ENCODE measurements around the gene SNX5.

The SNX5 gene

DNA sequence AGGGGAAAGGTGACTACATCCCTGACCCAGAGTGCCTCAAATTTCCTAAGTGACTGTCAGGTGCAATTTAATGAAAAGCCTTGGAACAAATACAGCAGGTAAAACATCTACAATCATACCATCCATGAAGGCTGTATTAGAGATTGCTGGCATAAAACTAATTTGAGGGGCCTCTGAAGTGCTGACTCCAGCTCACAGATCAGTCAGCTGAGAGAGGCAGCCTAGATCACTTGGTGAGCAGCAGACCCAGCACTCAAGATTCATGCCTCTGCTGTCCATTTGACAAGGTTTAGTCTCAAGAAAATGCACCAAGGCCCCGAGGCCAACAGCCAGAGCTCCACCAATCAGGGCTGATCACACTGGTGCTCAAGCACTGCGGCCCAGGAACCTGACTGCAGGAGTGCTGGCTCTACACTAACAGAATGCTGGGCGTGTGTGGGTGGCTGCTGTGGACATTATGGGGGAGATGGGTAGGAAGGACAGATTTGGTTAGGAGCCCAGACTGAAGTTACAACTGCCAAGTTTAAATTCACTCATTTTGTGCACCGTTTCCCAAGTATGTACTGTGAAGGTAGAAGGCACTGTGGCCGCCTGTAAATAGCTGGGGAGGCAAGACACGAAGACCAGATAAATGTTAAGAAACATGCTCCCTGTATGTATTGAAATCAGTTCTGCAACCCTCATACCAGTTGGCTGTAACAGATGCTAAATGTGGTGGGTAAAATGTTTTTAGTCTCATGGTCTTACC, 28.2 kb downstream of the SNX5 start:
- no peak for DNase-seq (ENCODE audit: low read depth)

DNA sequence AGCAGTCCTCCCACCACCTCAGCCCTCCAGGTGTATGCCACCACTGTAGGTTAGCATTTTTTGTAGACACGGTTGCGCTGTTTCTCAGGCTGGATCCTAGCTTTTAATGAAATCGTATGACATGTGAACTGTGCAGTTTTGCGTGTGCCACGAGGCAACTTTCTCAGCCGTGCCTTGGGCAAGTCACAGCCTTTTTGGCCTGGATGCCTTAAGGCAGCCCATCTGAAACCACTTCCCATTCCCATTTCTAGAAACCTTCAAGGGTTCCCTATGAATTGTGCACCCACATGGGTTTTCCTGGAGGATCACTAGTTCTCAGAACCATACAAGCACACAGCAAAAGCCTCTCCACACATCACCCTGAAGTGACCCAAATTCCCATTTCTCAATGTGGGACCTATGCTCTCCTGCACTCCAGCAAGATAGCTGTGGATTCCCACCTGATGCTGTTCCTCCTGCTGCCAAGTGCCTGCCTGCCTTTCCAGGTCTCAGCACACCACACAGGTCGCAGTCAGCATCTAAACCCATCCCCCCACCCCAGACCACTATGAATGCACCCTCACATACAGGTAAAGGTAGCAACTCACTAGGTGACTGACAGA, 28.9 kb downstream of the SNX5 start:
- no peak for DNase-seq (ENCODE audit: low read depth)

DNA sequence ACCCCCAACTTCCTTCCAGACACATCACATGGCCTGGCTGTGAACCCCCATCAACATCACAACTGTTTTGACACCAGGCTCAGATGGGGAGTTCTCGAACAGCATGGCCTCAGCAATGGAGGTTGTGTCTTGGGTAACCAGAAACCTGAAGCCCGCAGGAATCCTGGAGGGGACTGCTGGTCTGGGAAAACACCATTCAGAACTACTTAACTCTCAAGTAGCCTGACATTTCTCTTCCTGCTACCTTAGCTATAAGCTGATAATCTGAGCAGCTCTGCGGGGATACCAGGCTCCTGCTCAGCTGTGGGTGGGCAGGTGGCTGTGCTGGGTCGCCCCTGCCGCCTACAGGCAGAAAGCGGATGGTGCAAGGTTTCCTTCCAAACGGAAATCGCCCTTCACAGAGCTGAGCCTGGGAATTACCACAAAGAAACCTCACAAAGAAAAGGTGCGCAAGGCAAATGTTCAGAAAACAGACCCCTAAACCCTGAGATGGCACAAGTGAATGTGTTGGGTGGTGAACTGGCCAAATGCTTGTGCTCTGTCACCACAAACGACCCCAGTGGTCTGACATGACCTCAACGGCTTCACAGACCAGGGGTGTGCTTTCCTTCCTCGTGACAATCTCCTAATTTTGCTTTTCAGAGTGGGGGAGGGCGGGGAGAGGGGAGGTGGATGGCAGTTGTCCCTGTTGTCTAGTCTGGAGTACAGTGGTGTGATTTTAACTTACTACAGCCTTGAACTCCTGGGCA, 29.5 kb downstream of the SNX5 start:
- DNase-seq (ENCODE audit: low read depth), result no peak

DNA sequence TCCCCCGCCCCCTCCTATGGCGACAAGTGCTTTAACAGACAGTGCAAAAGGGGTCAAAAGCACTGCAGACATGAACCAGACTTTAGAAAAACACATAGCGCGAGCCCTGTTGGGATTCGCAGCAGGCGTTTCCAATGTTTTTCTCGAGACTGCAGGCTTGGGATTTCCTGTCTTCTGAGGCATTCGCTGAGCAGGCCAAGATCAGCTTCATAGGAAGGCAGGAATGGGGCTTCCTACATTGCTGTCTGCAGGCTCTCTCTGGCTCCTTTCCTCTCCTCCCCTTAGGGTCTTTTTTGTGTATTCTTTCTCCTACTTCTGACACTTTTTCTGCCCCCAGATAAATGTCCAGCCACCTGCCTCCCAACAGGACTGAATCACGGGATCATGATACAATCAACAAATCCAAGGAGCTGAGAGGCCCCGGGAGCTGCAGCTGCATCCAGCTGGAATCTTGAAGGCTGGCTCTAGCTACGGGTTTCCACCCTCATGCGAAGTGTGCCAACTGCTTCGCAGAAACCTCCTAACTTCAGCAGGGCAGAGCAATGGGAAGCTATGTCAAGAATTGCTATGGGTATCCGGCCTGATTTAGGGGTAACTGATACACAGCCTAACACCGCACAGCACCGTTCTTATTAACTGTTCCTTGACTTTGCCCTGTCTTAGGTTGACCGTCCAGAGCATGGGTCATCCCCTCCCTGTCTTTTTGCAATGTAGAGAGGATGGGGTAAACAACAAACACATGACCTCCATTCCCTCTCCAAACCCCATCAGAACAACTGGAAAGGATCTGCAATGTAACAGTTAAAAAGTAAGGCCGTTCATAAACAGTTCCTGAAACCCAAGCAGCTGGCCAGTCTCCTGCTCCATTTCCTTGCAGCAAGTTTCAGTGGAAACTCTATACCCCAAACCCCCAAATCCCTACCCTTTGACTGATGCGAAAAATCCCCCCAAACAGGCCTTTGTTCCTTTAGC, 31.5 kb downstream of the SNX5 start:
- no peak for DNase-seq (ENCODE audit: low read depth)

DNA sequence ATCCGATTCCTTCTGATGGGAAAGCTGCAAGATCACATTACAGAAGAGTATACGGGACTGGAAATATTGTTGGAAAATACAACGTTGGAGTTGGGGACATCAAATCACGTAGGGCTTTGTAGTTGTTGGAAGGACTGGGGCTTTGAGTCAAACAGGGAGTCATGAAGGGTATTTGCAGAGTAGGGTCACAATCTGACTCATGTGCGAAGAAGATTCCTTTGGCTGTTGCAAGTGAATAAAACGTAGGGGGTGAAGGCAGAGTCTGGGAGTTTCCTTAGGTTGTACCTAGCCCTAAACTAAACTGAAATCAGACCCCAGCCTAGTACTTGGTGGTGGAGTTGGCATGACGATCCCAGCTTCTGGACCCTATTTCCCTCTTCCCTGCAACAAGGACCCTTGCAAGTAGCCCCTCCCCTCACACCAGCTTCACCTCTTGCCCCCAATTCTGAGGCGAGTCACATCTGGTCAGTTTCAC, 32.3 kb downstream of the SNX5 start:
- DNase-seq (ENCODE audit: low read depth), result no peak

DNA sequence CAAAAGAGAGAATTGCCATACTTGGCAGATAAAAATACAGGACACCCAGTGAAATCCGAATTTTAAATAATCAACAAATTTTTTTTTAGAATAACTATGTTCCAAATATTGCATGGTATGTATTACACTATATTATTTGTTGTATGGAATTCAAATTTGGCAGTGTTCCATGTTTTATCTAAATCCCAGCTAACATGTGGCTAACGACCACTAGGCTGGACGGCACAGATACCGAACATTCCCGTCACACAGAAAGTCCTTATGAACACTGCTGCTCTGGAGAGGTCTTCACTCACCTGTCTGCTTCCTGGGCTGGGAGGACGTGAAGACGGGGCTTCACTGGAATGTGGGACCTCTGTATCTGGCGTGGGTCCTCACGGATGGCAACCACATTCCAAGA, 32.8 kb downstream of the SNX5 start:
- DNase-seq (ENCODE audit: low read depth), result no peak

DNA sequence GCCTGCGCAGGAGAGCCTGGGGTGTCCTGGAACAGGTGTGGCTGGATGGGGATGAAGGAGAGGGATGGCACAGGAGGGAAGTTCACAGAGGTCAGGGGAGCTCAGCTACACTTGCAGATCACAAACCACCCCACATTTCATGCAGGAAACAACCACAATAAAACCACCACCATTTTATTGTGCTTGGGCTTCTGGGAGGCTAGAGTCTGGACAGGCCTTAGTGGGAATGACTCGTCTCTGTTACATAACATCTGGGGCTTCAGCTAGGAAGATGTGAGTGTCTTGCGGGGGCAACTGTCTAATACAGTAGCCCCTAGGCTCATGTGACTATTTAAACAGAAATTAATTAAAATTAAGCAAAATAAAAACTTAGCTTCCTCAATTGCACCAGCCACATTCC, 33.4 kb downstream of the SNX5 start:
- no peak for DNase-seq (ENCODE audit: low read depth)

DNA sequence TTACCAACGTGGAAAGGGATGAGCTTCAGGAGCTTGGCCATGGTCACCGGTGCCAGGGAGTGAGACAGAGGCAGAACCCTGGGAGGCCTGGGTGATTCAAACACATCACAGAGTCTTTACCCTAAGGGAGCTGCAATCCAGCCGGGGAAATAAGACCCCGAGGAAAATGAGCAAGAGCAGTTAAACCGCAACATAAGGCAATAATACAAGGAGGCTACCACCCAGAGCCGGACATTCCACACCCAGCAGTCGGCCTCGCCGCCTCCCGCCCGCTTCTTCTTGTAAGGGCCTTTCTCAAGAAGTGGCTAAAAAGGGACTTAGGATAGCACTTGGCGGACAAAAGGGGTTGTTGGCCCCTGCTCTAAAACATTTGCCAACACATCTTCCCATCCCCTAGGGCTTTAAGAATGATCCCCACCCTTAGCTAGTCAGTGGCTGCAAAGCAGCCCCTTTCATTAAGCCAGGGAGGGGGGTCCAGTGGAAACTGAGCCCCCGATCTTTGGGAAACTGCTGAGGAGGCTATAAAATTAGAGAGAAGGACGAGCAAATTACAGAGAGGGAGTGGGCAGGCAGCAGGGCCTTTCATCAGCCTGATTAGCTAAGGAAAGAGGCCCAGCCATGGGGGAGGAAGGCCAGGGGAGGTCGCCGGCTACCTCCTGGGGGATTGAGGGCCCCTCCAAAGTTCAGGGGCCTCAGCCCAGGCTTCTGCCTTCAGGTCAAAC, 34.3 kb downstream of the SNX5 start:
- no peak for DNase-seq (ENCODE audit: low read depth)

DNA sequence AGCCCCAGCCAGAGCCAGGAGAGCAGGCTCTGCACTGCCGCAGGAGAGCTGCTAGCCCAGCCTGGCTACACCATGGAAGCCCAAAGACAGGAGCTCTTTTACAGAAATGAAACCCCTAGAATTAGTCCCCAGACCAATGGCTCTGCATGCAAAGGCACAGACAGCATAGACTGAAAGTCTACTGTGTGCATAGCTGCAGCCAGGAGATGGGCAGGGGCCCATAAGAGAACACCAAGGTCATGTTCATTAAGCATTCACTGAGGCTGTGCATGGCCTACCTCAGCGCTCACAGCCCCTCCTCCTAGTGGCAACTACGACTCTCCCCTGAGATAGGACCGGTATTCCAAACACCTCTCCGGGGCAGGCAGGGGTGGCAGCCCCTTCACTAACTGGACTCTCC, 34.9 kb downstream of the SNX5 start:
- DNase-seq (ENCODE audit: low read depth), result no peak

DNA sequence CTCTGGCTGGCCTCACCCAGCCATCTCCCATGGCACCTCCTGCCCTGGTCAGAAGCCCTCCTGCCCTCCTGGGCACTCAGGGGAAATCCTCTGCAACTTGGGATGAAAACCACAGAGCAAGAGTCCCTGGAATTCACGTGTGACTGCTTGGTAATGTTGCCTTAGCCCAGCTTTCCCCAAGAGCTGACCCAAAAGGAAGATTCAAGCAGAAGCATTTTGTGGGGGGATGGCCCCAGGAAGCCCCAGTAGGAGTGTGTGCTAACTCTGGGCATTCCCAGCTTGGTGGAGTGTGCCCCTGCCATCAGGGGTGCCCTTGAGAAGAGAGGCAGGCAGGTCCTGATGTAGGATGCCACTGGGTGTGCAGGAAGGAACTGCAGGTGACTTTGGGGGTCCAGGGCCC, 35.5 kb downstream of the SNX5 start:
- no peak for DNase-seq (ENCODE audit: low read depth)

DNA sequence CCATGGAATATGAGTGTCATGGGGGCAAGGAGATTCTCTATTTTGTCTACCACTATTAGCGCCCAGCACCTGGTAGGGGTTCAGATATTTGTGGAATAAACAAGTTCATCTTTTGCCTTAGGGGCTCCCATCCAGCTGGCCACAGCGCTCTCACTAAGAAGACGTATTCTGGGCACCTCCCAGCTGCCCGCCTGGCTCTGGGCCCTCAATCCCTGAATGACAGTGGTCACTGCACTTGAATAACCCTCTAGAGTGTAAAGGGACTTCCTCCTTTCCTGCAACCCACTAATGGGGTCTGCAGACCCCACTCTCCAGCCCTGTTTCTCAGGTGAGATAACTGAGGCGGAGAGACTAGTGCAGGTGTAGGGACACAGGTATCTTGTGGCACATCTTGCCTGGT, 36.2 kb downstream of the SNX5 start:
- no peak for DNase-seq (ENCODE audit: low read depth)

DNA sequence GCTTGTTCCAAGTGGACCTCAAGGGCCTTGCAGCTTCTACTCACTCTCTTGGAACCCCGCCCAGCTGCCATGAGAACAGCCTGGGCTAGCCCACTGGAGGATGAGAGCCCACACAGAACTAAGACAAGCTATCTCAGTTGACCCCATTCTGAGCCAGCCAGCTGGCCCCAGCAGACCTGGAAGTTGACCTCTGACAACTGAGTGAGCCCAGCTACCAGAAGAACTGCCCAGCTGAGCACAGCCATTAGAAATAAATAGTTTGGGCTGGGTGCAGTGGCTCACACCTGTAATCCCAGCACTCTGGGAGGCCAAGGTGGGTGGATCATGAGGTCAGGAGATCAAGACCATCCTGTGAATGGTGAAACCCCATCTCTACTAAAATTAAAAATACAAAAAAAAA, 37.1 kb downstream of the SNX5 start:
- no peak for DNase-seq (ENCODE audit: low read depth)

DNA sequence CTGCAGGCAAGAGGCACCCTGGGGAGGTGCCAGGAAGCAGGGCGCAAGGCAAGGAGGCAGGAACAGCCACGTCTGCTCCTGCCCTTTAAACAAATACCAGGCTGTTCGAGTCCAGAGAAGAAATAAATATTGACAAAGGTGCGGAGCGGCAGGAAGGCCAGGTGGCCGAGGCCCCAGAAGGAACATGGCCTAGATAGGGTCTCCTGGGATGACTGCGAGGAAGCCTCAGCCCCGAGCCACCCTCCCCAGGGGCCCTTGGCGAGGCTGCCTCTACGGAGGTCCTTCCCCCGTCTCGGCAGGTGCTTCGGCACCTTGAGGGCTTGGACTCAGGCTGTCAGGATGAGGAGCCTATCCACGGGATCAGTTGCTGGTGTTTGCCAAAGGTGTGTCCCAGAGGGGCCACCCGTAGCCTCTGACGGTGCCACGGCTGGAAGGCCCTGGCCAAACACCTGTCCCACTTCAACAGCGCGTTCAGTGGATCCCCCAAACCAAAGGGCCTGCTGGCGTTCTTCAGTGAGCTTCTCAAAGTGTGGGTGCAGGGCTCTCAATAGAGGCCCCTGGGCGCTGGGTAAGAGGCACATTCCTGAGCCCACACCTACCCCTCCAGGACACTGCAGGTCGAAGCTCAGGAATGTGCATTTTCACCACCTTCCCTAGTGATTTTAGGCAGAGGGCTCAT, 39.8 kb downstream of the SNX5 start:
- no peak for DNase-seq (ENCODE audit: low read depth)

DNA sequence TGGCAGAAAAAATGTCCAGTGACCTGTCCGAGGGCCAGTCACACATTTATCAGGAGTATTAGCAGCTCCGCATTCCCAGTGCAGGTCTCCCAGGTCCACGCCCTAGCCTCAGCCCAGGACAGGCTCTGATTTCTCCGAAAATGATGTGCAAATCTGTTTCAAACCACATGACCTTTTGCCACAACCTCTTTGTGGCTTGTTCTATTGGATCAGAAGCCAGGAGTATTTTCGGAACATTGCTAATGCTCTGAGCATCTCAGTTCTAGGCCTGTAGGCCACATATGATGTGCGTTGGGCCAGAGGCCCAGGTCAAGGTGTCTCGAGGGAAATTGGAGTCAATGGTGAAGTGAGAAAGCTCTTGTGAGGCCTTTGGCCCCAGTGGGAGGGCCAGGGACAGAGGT, 40.4 kb downstream of the SNX5 start:
- DNase-seq (ENCODE audit: low read depth), result no peak

DNA sequence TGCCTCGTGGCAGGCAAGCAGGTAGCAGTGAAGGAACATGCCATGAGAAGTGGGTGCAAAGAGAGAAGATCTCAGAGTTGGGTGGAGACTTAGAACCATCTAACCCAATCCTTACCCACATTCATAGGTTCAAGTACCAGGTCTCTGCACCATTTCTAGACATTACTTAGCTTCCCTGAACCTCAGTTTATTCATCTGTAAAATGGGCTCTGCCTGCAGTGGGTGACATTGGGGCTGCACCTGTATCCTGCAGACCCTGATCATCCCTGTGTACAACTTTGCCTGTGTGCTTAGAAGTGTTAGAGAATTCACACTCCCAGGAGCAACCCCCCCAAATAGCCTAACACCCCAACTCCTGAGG, 42.7 kb downstream of the SNX5 start:
- DNase-seq (ENCODE audit: low read depth), result no peak

DNA sequence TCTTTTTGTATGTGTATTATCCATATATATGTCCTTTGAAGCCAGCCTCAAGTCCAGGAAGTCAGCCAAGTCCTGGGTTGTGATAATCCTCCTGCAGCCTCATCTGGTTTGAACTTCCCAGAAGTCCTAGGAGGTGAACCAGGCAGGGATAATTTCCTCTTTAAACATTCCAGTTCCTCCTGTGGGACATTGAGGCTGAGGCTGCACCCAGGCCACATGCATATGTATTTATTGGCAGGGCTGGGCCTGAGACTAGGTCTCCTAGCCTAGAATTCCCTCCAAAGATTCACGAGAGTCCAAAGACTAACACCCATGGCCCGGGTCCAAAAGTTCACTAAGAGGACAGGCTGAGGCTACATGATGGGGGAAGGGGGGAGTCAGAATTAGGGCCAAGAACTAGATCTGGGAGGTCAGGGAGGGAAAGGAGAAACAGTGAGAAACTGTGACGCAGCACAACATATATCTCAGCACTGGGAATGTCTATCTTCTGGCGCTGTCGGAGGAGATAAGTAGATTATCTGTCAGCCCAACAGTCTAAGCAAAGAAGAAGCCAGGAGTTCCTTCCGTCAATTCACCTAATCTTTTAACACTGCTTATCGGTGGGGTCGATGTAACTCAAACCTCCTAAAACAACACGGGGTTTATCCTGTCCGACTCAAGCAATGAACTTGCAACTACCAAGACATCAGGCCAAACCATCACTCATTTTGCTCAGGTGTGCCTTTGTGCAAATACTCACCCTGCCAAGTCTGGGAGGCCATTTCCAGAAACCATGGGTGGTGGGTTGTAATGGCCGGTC, 43.3 kb downstream of the SNX5 start:
- no peak for DNase-seq (ENCODE audit: low read depth)

DNA sequence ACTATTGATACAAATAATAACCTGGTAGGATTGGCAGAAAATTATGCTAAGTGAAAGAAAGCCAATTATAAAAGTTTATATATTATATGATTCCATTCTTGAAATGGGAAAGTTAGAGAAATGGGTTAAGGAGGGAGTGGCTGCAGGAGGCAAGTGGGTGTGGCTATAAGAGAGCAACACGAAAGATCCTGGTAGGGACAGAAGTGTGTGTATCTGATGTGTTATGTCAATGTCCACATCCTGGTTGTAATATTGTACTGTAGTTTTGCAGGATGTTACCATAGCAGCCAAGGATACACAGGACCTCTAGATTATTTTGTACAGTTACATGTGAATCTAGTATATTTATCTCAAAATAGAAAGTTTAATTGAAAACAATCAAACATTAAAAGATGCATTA, 46.8 kb downstream of the SNX5 start:
- DNase-seq (ENCODE audit: low read depth), result no peak

DNA sequence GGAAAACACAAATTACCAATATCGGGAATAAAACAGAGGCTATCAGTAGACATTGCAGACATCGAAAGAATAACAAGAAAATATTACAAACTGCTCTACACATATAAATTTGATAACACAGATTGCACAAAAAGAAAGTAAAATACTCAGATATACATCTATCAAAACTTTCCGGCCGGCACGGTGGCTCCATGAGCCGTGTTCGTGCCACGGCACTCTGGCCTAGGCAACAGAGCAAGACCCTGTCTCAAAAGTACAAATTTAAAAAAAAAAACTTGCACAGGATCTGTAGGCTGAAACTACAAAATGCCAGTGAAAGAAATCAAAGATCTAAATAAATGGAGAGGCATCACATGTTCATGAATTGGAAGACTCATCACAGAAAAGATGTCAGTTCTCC, 49.4 kb downstream of the SNX5 start:
- no peak for DNase-seq (ENCODE audit: low read depth)

DNA sequence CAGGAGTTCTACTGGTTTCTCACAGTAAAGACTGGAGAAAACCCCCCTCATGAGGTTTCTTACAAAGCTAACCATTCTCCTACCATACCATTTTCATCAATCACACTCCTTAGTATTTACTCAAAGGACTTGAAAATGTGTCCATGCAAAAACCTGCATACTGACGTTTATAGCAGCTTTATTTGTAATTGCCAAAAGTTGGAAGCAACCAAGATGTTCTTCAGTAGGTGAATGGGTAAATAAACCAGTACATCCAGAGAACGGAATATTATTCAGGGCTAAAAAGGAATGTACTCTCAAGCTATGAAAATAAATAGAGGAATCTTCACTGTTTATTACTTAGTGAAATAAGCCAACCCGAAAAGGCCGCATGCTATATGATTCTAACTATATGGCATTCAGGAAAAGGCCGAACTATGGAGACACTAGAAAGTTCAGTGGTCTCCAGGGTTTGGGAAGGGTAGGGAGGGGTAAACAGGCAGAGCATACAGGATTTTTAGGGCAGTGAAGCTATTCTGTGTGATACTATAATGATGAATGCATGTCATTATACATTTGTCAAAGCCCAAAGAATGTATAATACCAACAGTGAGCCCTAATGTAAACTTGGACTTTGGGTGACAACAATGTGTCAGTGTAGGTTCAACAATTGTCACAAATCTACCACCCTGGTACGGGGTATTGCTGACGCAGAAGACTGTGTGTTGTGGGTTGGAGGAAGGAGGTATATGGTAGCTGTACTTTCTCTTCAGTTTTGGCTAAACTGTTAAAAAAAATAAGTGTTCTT, 50.6 kb downstream of the SNX5 start:
- no peak for DNase-seq (ENCODE audit: low read depth)

Data from HS-5 (cell line).